ENCODE data around the gene EPHB1. TPM values are rescaled to one million over a fixed set of nuclear protein-coding genes. Genes with fewer than 3 reads are reported as not detected.

Gene EPHB1
- total RNA-seq, 1 experiment from 2014 or later, result 7.0 TPM

DNA sequence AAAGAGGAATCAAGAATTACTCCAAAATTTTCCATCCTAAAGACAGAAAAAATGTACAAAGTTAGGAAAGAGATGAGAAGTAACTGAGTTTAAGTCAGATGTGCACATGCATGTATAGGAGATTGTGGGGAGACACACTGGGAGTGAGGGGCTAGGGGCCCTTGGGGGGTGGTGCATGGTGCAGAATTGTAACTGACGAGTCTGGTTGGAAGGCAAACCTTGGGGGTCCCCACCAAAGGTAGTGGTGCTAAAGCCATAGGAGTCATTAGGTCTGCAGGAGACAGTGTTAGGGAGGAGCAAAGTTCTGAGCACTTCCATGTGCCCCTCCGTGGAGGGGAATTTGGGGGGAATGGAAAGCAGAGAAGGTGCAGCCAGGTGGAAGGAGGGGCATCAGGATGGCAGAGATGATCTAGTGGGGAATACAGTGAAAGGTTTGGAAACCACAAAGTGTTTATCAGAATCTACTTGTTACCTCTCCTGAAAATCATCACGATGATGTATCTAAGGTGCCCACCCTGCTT is 37.5 kb upstream of the EPHB1 start:
- Mint-ChIP-seq H3K4me3 (no peak overlapping the region), H3K27me3 (ENCODE audit: low read depth) (no peaks in the 10 kb centered on the region), H3K36me3 (no peaks in the 10 kb centered on the region), H3K9me3 (no peaks in the 10 kb centered on the region), H3K4me1 (no peaks in the 10 kb centered on the region), H3K27ac (no peak overlapping the region)
- CTCF ChIA-PET, result no interaction called here
- POLR2A ChIA-PET, result no interaction called here
- ATAC-seq (no peak), DNase-seq (ENCODE audit: low spot score) (no peak)
- no peak for TF ChIP-seq ESRRA (CRISPR knock-in tag; IDR thresholded peaks at IDR 0.05; ENCODE audit: borderline replicate concordance)
- no peak for TF ChIP-seq TP53 (CRISPR knock-in tag; IDR thresholded peaks at IDR 0.05)
- no peak for TF ChIP-seq CBFB (CRISPR knock-in tag; IDR thresholded peaks at IDR 0.05; ENCODE audit: low read depth)
- TF ChIP-seq GABPB1 (CRISPR knock-in tag; IDR thresholded peaks at IDR 0.05), result no peak
- no peak for TF ChIP-seq SMAD4 (CRISPR knock-in tag; IDR thresholded peaks at IDR 0.05)

DNA sequence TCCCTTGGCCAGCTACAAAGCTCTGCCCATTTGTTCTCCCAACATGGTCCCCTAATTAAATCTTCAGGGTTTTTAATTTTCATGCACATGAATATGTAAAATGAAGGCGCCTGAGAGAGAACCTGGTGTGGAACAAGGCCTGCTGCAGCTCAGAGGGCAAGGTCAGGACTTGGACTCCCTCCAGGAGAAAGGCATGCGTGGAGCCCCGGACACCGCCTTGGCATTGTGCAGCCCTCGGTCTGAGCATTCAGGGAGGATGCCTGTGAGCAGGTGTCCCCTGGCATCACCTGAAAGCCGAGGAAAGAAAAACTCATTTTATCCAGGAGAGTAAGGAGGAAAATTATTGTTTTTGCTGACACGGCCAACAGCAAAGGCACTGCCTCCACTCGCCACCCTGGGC is 33.8 kb upstream of the EPHB1 start:
- no peak for DNase-seq (ENCODE audit: low spot score)
- Mint-ChIP-seq H3K36me3 (no peaks in the 10 kb centered on the region), H3K4me1 (no peaks in the 10 kb centered on the region), H3K9me3 (no peaks in the 10 kb centered on the region), H3K27ac (no peak overlapping the region), H3K4me3 (no peak overlapping the region), H3K27me3 (ENCODE audit: low read depth) (no peaks in the 10 kb centered on the region)
- ATAC-seq, result no peak
- CTCF ChIA-PET, result interaction anchor here (2.9 kb wide), 1 partner anchor 84 kb away, joined by 12 read pairs; no protein-coding TSS in a partner anchor
- POLR2A ChIA-PET, result no interaction called here
- no peak for TF ChIP-seq NR3C1 (CRISPR knock-in tag; conservative IDR thresholded peaks at IDR 0.05; ENCODE audit: low read depth)
- no peak for TF ChIP-seq FOXK1 (CRISPR knock-in tag; IDR thresholded peaks at IDR 0.05)
- TF ChIP-seq NFYB (CRISPR knock-in tag; conservative IDR thresholded peaks at IDR 0.05; ENCODE audit: low read depth), result no peak
- TF ChIP-seq ZNF138 (CRISPR knock-in tag; conservative IDR thresholded peaks at IDR 0.05), result no peak
- no peak for TF ChIP-seq GABPB1 (CRISPR knock-in tag; IDR thresholded peaks at IDR 0.05)
- TF ChIP-seq, protein P1, sequence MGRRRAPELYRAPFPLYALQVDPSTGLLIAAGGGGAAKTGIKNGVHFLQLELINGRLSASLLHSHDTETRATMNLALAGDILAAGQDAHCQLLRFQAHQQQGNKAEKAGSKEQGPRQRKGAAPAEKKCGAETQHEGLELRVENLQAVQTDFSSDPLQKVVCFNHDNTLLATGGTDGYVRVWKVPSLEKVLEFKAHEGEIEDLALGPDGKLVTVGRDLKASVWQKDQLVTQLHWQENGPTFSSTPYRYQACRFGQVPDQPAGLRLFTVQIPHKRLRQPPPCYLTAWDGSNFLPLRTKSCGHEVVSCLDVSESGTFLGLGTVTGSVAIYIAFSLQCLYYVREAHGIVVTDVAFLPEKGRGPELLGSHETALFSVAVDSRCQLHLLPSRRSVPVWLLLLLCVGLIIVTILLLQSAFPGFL (CRISPR knock-in tag; IDR thresholded peaks at IDR 0.05; ENCODE audit: borderline replicate concordance), result no peak
- no peak for TF ChIP-seq JAZF1 (CRISPR knock-in tag; IDR thresholded peaks at IDR 0.05)
- TF ChIP-seq RELA (CRISPR knock-in tag; IDR thresholded peaks at IDR 0.05; ENCODE audit: borderline replicate concordance), result no peak
- no peak for TF ChIP-seq TEAD1 (CRISPR knock-in tag; IDR thresholded peaks at IDR 0.05)
- TF ChIP-seq ZNF317 (CRISPR knock-in tag; IDR thresholded peaks at IDR 0.05; ENCODE audit: borderline replicate concordance, low read depth), result no peak
- TF ChIP-seq TCF7 (CRISPR knock-in tag; IDR thresholded peaks at IDR 0.05; ENCODE audit: low read depth), result no peak
- TF ChIP-seq OVOL2 (CRISPR knock-in tag; IDR thresholded peaks at IDR 0.05; ENCODE audit: borderline replicate concordance), result no peak
- no peak for TF ChIP-seq TP53 (CRISPR knock-in tag; IDR thresholded peaks at IDR 0.05)
- no peak for TF ChIP-seq GRHL2 (CRISPR knock-in tag; IDR thresholded peaks at IDR 0.05; ENCODE audit: insufficient replicate concordance, severe bottlenecking)
- TF ChIP-seq NR1H2 (CRISPR knock-in tag; IDR thresholded peaks at IDR 0.05), result no peak
- TF ChIP-seq, protein P2, sequence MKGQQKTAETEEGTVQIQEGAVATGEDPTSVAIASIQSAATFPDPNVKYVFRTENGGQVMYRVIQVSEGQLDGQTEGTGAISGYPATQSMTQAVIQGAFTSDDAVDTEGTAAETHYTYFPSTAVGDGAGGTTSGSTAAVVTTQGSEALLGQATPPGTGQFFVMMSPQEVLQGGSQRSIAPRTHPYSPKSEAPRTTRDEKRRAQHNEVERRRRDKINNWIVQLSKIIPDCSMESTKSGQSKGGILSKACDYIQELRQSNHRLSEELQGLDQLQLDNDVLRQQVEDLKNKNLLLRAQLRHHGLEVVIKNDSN (CRISPR knock-in tag; IDR thresholded peaks at IDR 0.05), result no peak
- TF ChIP-seq, protein P3, sequence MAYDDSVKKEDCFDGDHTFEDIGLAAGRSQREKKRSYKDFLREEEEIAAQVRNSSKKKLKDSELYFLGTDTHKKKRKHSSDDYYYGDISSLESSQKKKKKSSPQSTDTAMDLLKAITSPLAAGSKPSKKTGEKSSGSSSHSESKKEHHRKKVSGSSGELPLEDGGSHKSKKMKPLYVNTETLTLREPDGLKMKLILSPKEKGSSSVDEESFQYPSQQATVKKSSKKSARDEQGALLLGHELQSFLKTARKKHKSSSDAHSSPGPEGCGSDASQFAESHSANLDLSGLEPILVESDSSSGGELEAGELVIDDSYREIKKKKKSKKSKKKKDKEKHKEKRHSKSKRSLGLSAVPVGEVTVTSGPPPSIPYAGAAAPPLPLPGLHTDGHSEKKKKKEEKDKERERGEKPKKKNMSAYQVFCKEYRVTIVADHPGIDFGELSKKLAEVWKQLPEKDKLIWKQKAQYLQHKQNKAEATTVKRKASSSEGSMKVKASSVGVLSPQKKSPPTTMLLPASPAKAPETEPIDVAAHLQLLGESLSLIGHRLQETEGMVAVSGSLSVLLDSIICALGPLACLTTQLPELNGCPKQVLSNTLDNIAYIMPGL (CRISPR knock-in tag; IDR thresholded peaks at IDR 0.05), result no peak
- TF ChIP-seq TEAD4 (CRISPR knock-in tag; IDR thresholded peaks at IDR 0.05), result no peak
- TF ChIP-seq FOXP1 (CRISPR knock-in tag; IDR thresholded peaks at IDR 0.05; ENCODE audit: borderline replicate concordance), result no peak
